Activated T-cell treated with anti-CD3 and anti-CD28 coated beads, Interleukin-2, amount 50 U/mL, for 72 hours (primary cell): ENCODE results near the gene VASP. TPM values are rescaled to one million over a fixed set of nuclear protein-coding genes. Genes with fewer than 3 reads are reported as not detected.
A peak's percentile ranks its signal among the peaks of the same experiment; 100 is the strongest.

Experiments
- ATAC-seq, 2 donors: fragments of 150-1000 bp; cut with Tn5 transposase; replicated peaks in 1 of 2; 2 replicates each; pipeline ENCODE4 v1.10.0; 2021; ENCODE audit warnings: moderate library complexity in 2 of 2, mild to moderate bottlenecking in 1 of 2
- DNase-seq, 2 donors: peaks; one replicate each; pipeline ENCODE4 v3.0.0; 2021 to 2022; ENCODE audit warnings: mixed read lengths in 1 of 2
- H3K27ac Mint-ChIP-seq: one replicate; pipeline ENCODE4 v1.8.0; 2022; ENCODE audit warnings: mild to moderate bottlenecking, moderate library complexity, mixed read lengths
- H3K27me3 Mint-ChIP-seq: one replicate; pipeline ENCODE4 v1.8.0; 2022; ENCODE audit warnings: low read depth, mixed read lengths
- H3K36me3 Mint-ChIP-seq, 2 donors: one replicate each; pipeline ENCODE4 v1.8.0; 2022; ENCODE audit warnings: mixed read lengths in 2 of 2, mild to moderate bottlenecking in 1 of 2; ENCODE audit not compliant: insufficient read depth in 2 of 2
- H3K4me1 Mint-ChIP-seq: one replicate; pipeline ENCODE4 v1.8.0; 2022; ENCODE audit warnings: low read depth, mixed read lengths
- H3K4me3 Mint-ChIP-seq, 2 donors: one replicate each; pipeline ENCODE4 v1.8.0; 2022; ENCODE audit warnings: mild to moderate bottlenecking in 2 of 2, mixed read lengths in 2 of 2, moderate library complexity in 2 of 2
- H3K9me3 Mint-ChIP-seq, 2 donors: one replicate each; pipeline ENCODE4 v1.8.0; 2022; ENCODE audit warnings: mixed read lengths in 2 of 2
- total RNA-seq, 2 donors: library from RNA; stranded (reverse); gene quantifications; one replicate each; pipeline ENCODE4 v1.2.3, GENCODE V29; 2022

The VASP gene
- total RNA-seq, 2 donors from 2014 or later: 120 to 133 TPM

- no peak for ATAC-seq
Measured at GRCh38 chr19:45495178-45495577, 12.1 kb upstream of the VASP start.

GRCh38 chr19:45496349-45496953 is 10.8 kb upstream of the VASP start:
- H3K9me3 Mint-ChIP-seq: no peaks in the 10 kb centered on the region
- H3K4me3 Mint-ChIP-seq: peak overlapping the region; percentile 81 to 93
- H3K27ac Mint-ChIP-seq: no peak overlapping the region
- H3K27me3 Mint-ChIP-seq: peaks cover 51% of the 10 kb centered on the region
- H3K36me3 Mint-ChIP-seq: no peaks in the 10 kb centered on the region
- peak; percentile 47 to 49 for DNase-seq
- ATAC-seq: peak; percentile 5 to 11
- H3K4me1 Mint-ChIP-seq: peaks cover 53% of the 10 kb centered on the region

More at GRCh38 chr19:45495178-45495577, 12.1 kb upstream of the VASP start:
- Mint-ChIP-seq H3K4me3 (peak overlapping the region; percentile 81 to 93), H3K27ac (no peak overlapping the region), H3K4me1 (peaks cover 53% of the 10 kb centered on the region), H3K9me3 (no peaks in the 10 kb centered on the region), H3K36me3 (no peaks in the 10 kb centered on the region), H3K27me3 (peaks cover 51% of the 10 kb centered on the region)
- DNase-seq: no peak

- H3K4me1 Mint-ChIP-seq: peaks cover 47% of the 10 kb centered on the region
- no peak overlapping the region for H3K27ac Mint-ChIP-seq
- H3K9me3 Mint-ChIP-seq: no peaks in the 10 kb centered on the region
- peaks cover 42% of the 10 kb centered on the region for H3K27me3 Mint-ChIP-seq
- DNase-seq: no peak
- ATAC-seq: no peak
- no peaks in the 10 kb centered on the region for H3K36me3 Mint-ChIP-seq
- H3K4me3 Mint-ChIP-seq: peak overlapping the region; percentile 64 to 93
Measured at GRCh38 chr19:45497791-45498190, 9.5 kb upstream of the VASP start.

GRCh38 chr19:45498411-45499195 is 8.7 kb upstream of the VASP start, which contains the start of gene PPM1N:
Gene PPM1N (plus strand): TSS chr19:45498443. CDS start chr19:45498473, 30 bp downstream.
- ATAC-seq (peak; percentile 61 to 64), DNase-seq (peak; percentile 75 to 77)
- Mint-ChIP-seq H3K36me3 (no peaks in the 10 kb centered on the region), H3K4me1 (peaks cover 39% of the 10 kb centered on the region), H3K27me3 (peaks cover 42% of the 10 kb centered on the region), H3K27ac (no peak within 1 kb of the TSS), H3K4me3 (peak within 1 kb of the TSS; percentile 81 to 93), H3K9me3 (no peaks in the 10 kb centered on the region)

GRCh38 chr19:45499196-45500180 is 7.8 kb upstream of the VASP start:
- Mint-ChIP-seq H3K4me1 (peaks cover 39% of the 10 kb centered on the region), H3K27ac (no peak overlapping the region), H3K27me3 (peaks cover 36% of the 10 kb centered on the region), H3K36me3 (no peaks in the 10 kb centered on the region), H3K4me3 (peak overlapping the region; percentile 64 to 93), H3K9me3 (no peaks in the 10 kb centered on the region)
- ATAC-seq (peak; percentile 58 to 59), DNase-seq (peak; percentile 83 to 84)

- DNase-seq (no peak), ATAC-seq (no peak)
- Mint-ChIP-seq H3K9me3 (no peaks in the 10 kb centered on the region), H3K36me3 (no peaks in the 10 kb centered on the region), H3K4me3 (no peak overlapping the region), H3K27me3 (peaks cover 24% of the 10 kb centered on the region), H3K27ac (no peak overlapping the region), H3K4me1 (peaks cover 39% of the 10 kb centered on the region)
Measured at GRCh38 chr19:45500918-45501729, 6.2 kb upstream of the VASP start.

- ATAC-seq: no peak
- Mint-ChIP-seq H3K4me1 (peaks cover 37% of the 10 kb centered on the region), H3K27ac (no peak overlapping the region), H3K27me3 (peaks cover 24% of the 10 kb centered on the region), H3K36me3 (no peaks in the 10 kb centered on the region), H3K4me3 (no peak overlapping the region), H3K9me3 (no peaks in the 10 kb centered on the region)
- no peak for DNase-seq
Measured at GRCh38 chr19:45501730-45502014, 5.6 kb upstream of the VASP start.

- peaks cover 20% of the 10 kb centered on the region for H3K27me3 Mint-ChIP-seq
- no peaks in the 10 kb centered on the region for H3K9me3 Mint-ChIP-seq
- H3K4me1 Mint-ChIP-seq: peaks cover 33% of the 10 kb centered on the region
- H3K36me3 Mint-ChIP-seq: no peaks in the 10 kb centered on the region
- ATAC-seq (no peak), DNase-seq (no peak)
- no peak overlapping the region for H3K4me3 Mint-ChIP-seq
- H3K27ac Mint-ChIP-seq: no peak overlapping the region
Measured at GRCh38 chr19:45502111-45502510, 5.2 kb upstream of the VASP start.

GRCh38 chr19:45503909-45504308 is 3.4 kb upstream of the VASP start:
- Mint-ChIP-seq H3K27ac (no peak overlapping the region), H3K4me3 (no peak overlapping the region), H3K36me3 (peaks cover 1 to 2% of the 10 kb centered on the region in 2 donors), H3K9me3 (no peaks in the 10 kb centered on the region), H3K27me3 (peaks cover 7% of the 10 kb centered on the region), H3K4me1 (peaks cover 21% of the 10 kb centered on the region)
- DNase-seq (no peak), ATAC-seq (no peak)

- H3K4me3 Mint-ChIP-seq: peak overlapping the region; percentile 89 to 98
- ATAC-seq: no peak
Measured at GRCh38 chr19:45505151-45505995, 1.9 kb upstream of the VASP start.

GRCh38 chr19:45505996-45506245 is 1.4 kb upstream of the VASP start:
- peak overlapping the region; percentile 55 for H3K27ac Mint-ChIP-seq
- H3K36me3 Mint-ChIP-seq: peaks cover 4 to 6% of the 10 kb centered on the region in 2 donors
- peaks cover 33% of the 10 kb centered on the region for H3K4me1 Mint-ChIP-seq
- ATAC-seq (no peak), DNase-seq (no peak)
- H3K9me3 Mint-ChIP-seq: no peaks in the 10 kb centered on the region
- peak overlapping the region; percentile 89 to 98 for H3K4me3 Mint-ChIP-seq
- H3K27me3 Mint-ChIP-seq: no peaks in the 10 kb centered on the region

More at GRCh38 chr19:45505151-45505995, 1.9 kb upstream of the VASP start:
- Mint-ChIP-seq H3K27me3 (no peaks in the 10 kb centered on the region), H3K36me3 (peaks cover 4 to 6% of the 10 kb centered on the region in 2 donors), H3K4me1 (peaks cover 27% of the 10 kb centered on the region), H3K9me3 (no peaks in the 10 kb centered on the region), H3K27ac (peak overlapping the region; percentile 55)
- DNase-seq: no peak
